ENCODE data around the gene RHOT1.
"Not testable (repeated sequence)": the region's sequence is repeated elsewhere in the genome, so short reads cannot be mapped to it uniquely, and the experiment has no call there.

Gene RHOT1

GRCh38 chr17:32144442-32144841 is 2.1 kb downstream of the RHOT1 start:
- not testable (repeated sequence) for H3K36me3 ChIP-seq (ENCODE audit: control insufficient read depth, low read depth, low read length); H3K9ac ChIP-seq (ENCODE audit: low read length); H3K9me3 ChIP-seq (ENCODE audit: control insufficient read depth, low read depth, low read length); H3K4me3 ChIP-seq (ENCODE audit: low read length); H3K27me3 ChIP-seq (ENCODE audit: control insufficient read depth, insufficient read depth, low read length); H3K27ac ChIP-seq (ENCODE audit: low read length)
- H3K4me1 ChIP-seq (ENCODE audit: control insufficient read depth, low read depth, low read length), result peaks cover 11% of the 10 kb centered on the region

DNA sequence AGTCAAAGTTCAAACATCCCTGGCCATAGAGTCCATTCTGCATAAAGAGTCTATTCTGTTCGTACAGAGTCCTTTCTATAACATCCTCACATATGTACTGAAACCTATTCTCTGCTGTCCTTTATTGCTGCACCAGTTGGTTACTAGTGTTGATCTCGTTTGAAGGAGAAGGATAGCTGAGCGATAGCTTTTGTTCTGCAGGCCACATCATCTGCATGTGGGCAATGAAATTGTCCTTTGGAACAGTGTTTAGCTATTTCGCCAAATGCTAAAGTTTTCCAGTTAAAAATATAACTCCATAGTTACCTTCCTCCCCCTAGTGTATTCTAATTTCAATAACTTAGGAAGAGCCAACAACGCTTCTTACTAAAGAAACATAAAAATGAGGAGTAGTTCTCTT is 6.0 kb downstream of the RHOT1 start:
- Histone ChIP-seq H3K36me3 (ENCODE audit: control insufficient read depth, low read depth, low read length) (no peaks in the 10 kb centered on the region), H3K4me1 (ENCODE audit: control insufficient read depth, low read depth, low read length) (peaks cover 6% of the 10 kb centered on the region), H3K27ac (ENCODE audit: low read length) (no peak overlapping the region), H3K9ac (ENCODE audit: low read length) (no peak overlapping the region), H3K4me3 (ENCODE audit: low read length) (no peak overlapping the region), H3K9me3 (ENCODE audit: control insufficient read depth, low read depth, low read length) (no peaks in the 10 kb centered on the region), H3K27me3 (ENCODE audit: control insufficient read depth, insufficient read depth, low read length) (no peaks in the 10 kb centered on the region)

GRCh38 chr17:32150358-32150757 is 8.1 kb downstream of the RHOT1 start:
- no peak overlapping the region for H3K9ac ChIP-seq (ENCODE audit: low read length)
- no peaks in the 10 kb centered on the region for H3K27me3 ChIP-seq (ENCODE audit: control insufficient read depth, insufficient read depth, low read length)
- H3K4me1 ChIP-seq (ENCODE audit: control insufficient read depth, low read depth, low read length), result no peaks in the 10 kb centered on the region

DNA sequence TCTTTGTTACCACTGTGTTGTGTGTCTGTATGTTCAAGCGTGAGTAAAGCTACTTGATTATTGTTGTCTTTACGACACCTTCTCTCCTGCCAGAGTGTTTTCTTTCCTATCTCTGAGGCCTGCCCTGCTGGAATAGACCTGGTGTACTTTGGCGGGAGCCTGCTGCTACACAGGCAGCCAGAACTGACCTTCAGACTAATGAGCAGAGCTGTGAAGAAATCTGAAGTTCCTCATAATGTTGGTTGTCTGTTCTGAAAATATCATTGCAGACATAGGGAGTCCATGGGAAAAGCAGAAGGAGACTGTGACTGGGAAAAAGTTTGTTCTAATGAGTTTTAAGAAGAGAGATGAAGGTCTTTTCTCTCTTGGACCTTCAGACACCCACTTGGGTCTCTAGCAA is 9.8 kb downstream of the RHOT1 start:
- Histone ChIP-seq H3K9ac (ENCODE audit: low read length) (no peak overlapping the region), H3K36me3 (ENCODE audit: control insufficient read depth, low read depth, low read length) (no peaks in the 10 kb centered on the region), H3K9me3 (ENCODE audit: control insufficient read depth, low read depth, low read length) (no peaks in the 10 kb centered on the region), H3K27ac (ENCODE audit: low read length) (no peak overlapping the region), H3K4me3 (ENCODE audit: low read length) (no peak overlapping the region), H3K4me1 (ENCODE audit: control insufficient read depth, low read depth, low read length) (no peaks in the 10 kb centered on the region), H3K27me3 (ENCODE audit: control insufficient read depth, insufficient read depth, low read length) (no peaks in the 10 kb centered on the region)

More at GRCh38 chr17:32150358-32150757, 8.1 kb downstream of the RHOT1 start:
- no peak overlapping the region for H3K27ac ChIP-seq (ENCODE audit: low read length)
- H3K4me3 ChIP-seq (ENCODE audit: low read length), result no peak overlapping the region
- no peaks in the 10 kb centered on the region for H3K36me3 ChIP-seq (ENCODE audit: control insufficient read depth, low read depth, low read length)
- H3K9me3 ChIP-seq (ENCODE audit: control insufficient read depth, low read depth, low read length), result no peaks in the 10 kb centered on the region

DNA sequence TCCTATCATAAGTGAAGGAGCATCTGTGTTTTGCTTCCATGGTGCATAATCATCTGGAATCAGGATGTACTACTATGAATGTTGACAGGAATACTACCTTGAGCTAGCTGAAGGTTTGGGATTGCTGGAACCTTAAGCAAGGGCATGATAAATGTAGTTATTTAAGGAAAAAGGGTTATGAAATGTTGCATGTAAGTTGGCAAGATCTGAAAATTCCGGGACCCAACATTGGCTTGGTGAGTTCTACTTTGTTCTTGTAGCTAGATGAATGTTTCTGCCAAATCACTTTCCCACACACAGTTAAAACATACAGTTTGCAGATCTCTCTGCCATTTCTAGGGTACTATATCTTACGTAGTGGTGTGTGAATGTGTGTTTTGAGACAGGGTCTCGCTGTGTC is 13.6 kb downstream of the RHOT1 start:
- H3K27me3 ChIP-seq (ENCODE audit: control insufficient read depth, insufficient read depth, low read length), result no peaks in the 10 kb centered on the region
- no peak overlapping the region for H3K27ac ChIP-seq (ENCODE audit: low read length)
- H3K36me3 ChIP-seq (ENCODE audit: control insufficient read depth, low read depth, low read length), result no peaks in the 10 kb centered on the region
- H3K9me3 ChIP-seq (ENCODE audit: control insufficient read depth, low read depth, low read length), result no peaks in the 10 kb centered on the region
- no peaks in the 10 kb centered on the region for H3K4me1 ChIP-seq (ENCODE audit: control insufficient read depth, low read depth, low read length)
- no peak overlapping the region for H3K9ac ChIP-seq (ENCODE audit: low read length)
- no peak overlapping the region for H3K4me3 ChIP-seq (ENCODE audit: low read length)

GRCh38 chr17:32156656-32157055 is 14.4 kb downstream of the RHOT1 start:
- H3K9me3 ChIP-seq (ENCODE audit: control insufficient read depth, low read depth, low read length), result no peaks in the 10 kb centered on the region
- H3K36me3 ChIP-seq (ENCODE audit: control insufficient read depth, low read depth, low read length), result no peaks in the 10 kb centered on the region
- no peaks in the 10 kb centered on the region for H3K4me1 ChIP-seq (ENCODE audit: control insufficient read depth, low read depth, low read length)
- H3K4me3 ChIP-seq (ENCODE audit: low read length), result no peak overlapping the region
- H3K27me3 ChIP-seq (ENCODE audit: control insufficient read depth, insufficient read depth, low read length), result no peaks in the 10 kb centered on the region
- no peak overlapping the region for H3K27ac ChIP-seq (ENCODE audit: low read length)
- H3K9ac ChIP-seq (ENCODE audit: low read length), result no peak overlapping the region

GRCh38 chr17:32157225-32157624 is 14.9 kb downstream of the RHOT1 start:
- H3K36me3 ChIP-seq (ENCODE audit: control insufficient read depth, low read depth, low read length), result no peaks in the 10 kb centered on the region
- H3K27ac ChIP-seq (ENCODE audit: low read length), result no peak overlapping the region
- H3K9me3 ChIP-seq (ENCODE audit: control insufficient read depth, low read depth, low read length), result no peaks in the 10 kb centered on the region
- H3K4me1 ChIP-seq (ENCODE audit: control insufficient read depth, low read depth, low read length), result no peaks in the 10 kb centered on the region
- no peak overlapping the region for H3K9ac ChIP-seq (ENCODE audit: low read length)
- H3K4me3 ChIP-seq (ENCODE audit: low read length), result no peak overlapping the region
- no peaks in the 10 kb centered on the region for H3K27me3 ChIP-seq (ENCODE audit: control insufficient read depth, insufficient read depth, low read length)

- no peak overlapping the region for H3K27ac ChIP-seq (ENCODE audit: low read length)
- H3K36me3 ChIP-seq (ENCODE audit: control insufficient read depth, low read depth, low read length), result no peaks in the 10 kb centered on the region
- H3K27me3 ChIP-seq (ENCODE audit: control insufficient read depth, insufficient read depth, low read length), result no peaks in the 10 kb centered on the region
- H3K4me3 ChIP-seq (ENCODE audit: low read length), result no peak overlapping the region
- H3K4me1 ChIP-seq (ENCODE audit: control insufficient read depth, low read depth, low read length), result no peaks in the 10 kb centered on the region
- no peaks in the 10 kb centered on the region for H3K9me3 ChIP-seq (ENCODE audit: control insufficient read depth, low read depth, low read length)
- no peak overlapping the region for H3K9ac ChIP-seq (ENCODE audit: low read length)
Measured at GRCh38 chr17:32158870-32159585, 16.7 kb downstream of the RHOT1 start.

GRCh38 chr17:32159586-32160438 is 17.5 kb downstream of the RHOT1 start:
- no peak overlapping the region for H3K4me3 ChIP-seq (ENCODE audit: low read length)
- no peak overlapping the region for H3K9ac ChIP-seq (ENCODE audit: low read length)
- H3K27me3 ChIP-seq (ENCODE audit: control insufficient read depth, insufficient read depth, low read length), result no peaks in the 10 kb centered on the region
- H3K36me3 ChIP-seq (ENCODE audit: control insufficient read depth, low read depth, low read length), result no peaks in the 10 kb centered on the region
- no peaks in the 10 kb centered on the region for H3K4me1 ChIP-seq (ENCODE audit: control insufficient read depth, low read depth, low read length)
- no peaks in the 10 kb centered on the region for H3K9me3 ChIP-seq (ENCODE audit: control insufficient read depth, low read depth, low read length)
- H3K27ac ChIP-seq (ENCODE audit: low read length), result no peak overlapping the region

GRCh38 chr17:32160526-32160925 is 18.2 kb downstream of the RHOT1 start:
- Histone ChIP-seq H3K9ac (ENCODE audit: low read length) (no peak overlapping the region), H3K27ac (ENCODE audit: low read length) (no peak overlapping the region), H3K27me3 (ENCODE audit: control insufficient read depth, insufficient read depth, low read length) (no peaks in the 10 kb centered on the region), H3K9me3 (ENCODE audit: control insufficient read depth, low read depth, low read length) (no peaks in the 10 kb centered on the region), H3K36me3 (ENCODE audit: control insufficient read depth, low read depth, low read length) (no peaks in the 10 kb centered on the region), H3K4me1 (ENCODE audit: control insufficient read depth, low read depth, low read length) (no peaks in the 10 kb centered on the region), H3K4me3 (ENCODE audit: low read length) (no peak overlapping the region)

- H3K36me3 ChIP-seq (ENCODE audit: control insufficient read depth, low read depth, low read length), result no peaks in the 10 kb centered on the region
- H3K27ac ChIP-seq (ENCODE audit: low read length), result no peak overlapping the region
- H3K9me3 ChIP-seq (ENCODE audit: control insufficient read depth, low read depth, low read length), result no peaks in the 10 kb centered on the region
- H3K4me3 ChIP-seq (ENCODE audit: low read length), result no peak overlapping the region
- no peak overlapping the region for H3K9ac ChIP-seq (ENCODE audit: low read length)
- H3K27me3 ChIP-seq (ENCODE audit: control insufficient read depth, insufficient read depth, low read length), result no peaks in the 10 kb centered on the region
- no peaks in the 10 kb centered on the region for H3K4me1 ChIP-seq (ENCODE audit: control insufficient read depth, low read depth, low read length)
Measured at GRCh38 chr17:32161029-32161428, 18.7 kb downstream of the RHOT1 start.

All from iPS-18a (cell line).